ENCODE measurements around the gene FOXK1.

Gene FOXK1

GRCh38 chr7:4766666-4767519 is 84.8 kb downstream of the FOXK1 start:
- no peak for DNase-seq

- no peak for DNase-seq
Observed at GRCh38 chr7:4768597-4769569, 86.8 kb downstream of the FOXK1 start.

GRCh38 chr7:4769761-4770160 is 87.7 kb downstream of the FOXK1 start:
- no peak for DNase-seq

- no peak for DNase-seq
Observed at GRCh38 chr7:4770886-4771285, 88.8 kb downstream of the FOXK1 start.

- DNase-seq: no peak
Observed at GRCh38 chr7:4771737-4772136, 89.6 kb downstream of the FOXK1 start.

GRCh38 chr7:4772306-4772705 is 90.2 kb downstream of the FOXK1 start:
- no peak for DNase-seq

GRCh38 chr7:4774007-4774406 is 91.9 kb downstream of the FOXK1 start:
- no peak for DNase-seq

GRCh38 chr7:4774658-4775249 is 92.7 kb downstream of the FOXK1 start:
- no peak for DNase-seq

- DNase-seq: peak; percentile 96
Observed at GRCh38 chr7:4775250-4775847, 93.3 kb downstream of the FOXK1 start, which contains the start of gene AP5Z1. Gene AP5Z1 (plus strand): TSS chr7:4775623. CDS start chr7:4775716, 93 bp downstream.

- DNase-seq: no peak
Observed at GRCh38 chr7:4775848-4776623, 93.9 kb downstream of the FOXK1 start.

- no peak for DNase-seq
Observed at GRCh38 chr7:4779118-4779517, 97.0 kb downstream of the FOXK1 start.

GRCh38 chr7:4781366-4782069 is 99.4 kb downstream of the FOXK1 start:
- no peak for DNase-seq

GRCh38 chr7:4782333-4783291 is 100.5 kb downstream of the FOXK1 start:
- DNase-seq: no peak

- no peak for DNase-seq
Observed at GRCh38 chr7:4783292-4783652, 101.2 kb downstream of the FOXK1 start.

- no peak for DNase-seq
Observed at GRCh38 chr7:4783762-4784351, 101.8 kb downstream of the FOXK1 start.

GRCh38 chr7:4784799-4785198 is 102.7 kb downstream of the FOXK1 start:
- no peak for DNase-seq

GRCh38 chr7:4785371-4785770 is 103.3 kb downstream of the FOXK1 start:
- no peak for DNase-seq

- no peak for DNase-seq
Observed at GRCh38 chr7:4786015-4786414, 103.9 kb downstream of the FOXK1 start.

- DNase-seq: no peak
Observed at GRCh38 chr7:4787541-4787940, 105.4 kb downstream of the FOXK1 start.

All from right hindlimb (tissue), 1 donor.